Cardiac muscle cell (in vitro differentiated cells and primary cell): ENCODE measurements around the gene FRMD3. TPM values are rescaled to one million over a fixed set of nuclear protein-coding genes. Genes with fewer than 3 reads are reported as not detected.

ENCODE experiments used
- DNase-seq, 2 donors: peaks; one replicate each; pipeline versions ENCODE4 v3.0.0 to v3.0.0-alpha.2; 2010 to 2017; ENCODE audit warnings: low read depth in 1 of 2, low spot score in 1 of 2
- H3K27ac ChIP-seq: fragments of 200-600 bp; sonication (generic); 2 replicates; pipeline ENCODE4 v1.5.1; 2016
- H3K27me3 ChIP-seq: fragments of 200-600 bp; sonication (generic); 2 replicates; pipeline ENCODE4 v1.6.0; 2016; ENCODE audit warnings: control low read depth
- H3K36me3 ChIP-seq: fragments of 200-600 bp; sonication (generic); 2 replicates; pipeline ENCODE4 v1.5.1; 2016; ENCODE audit warnings: control low read depth
- H3K4me1 ChIP-seq: fragments of 200-600 bp; sonication (generic); 2 replicates; pipeline ENCODE4 v1.8.1; 2017; ENCODE audit warnings: low read depth, mild to moderate bottlenecking, mixed run types
- H3K4me3 ChIP-seq: fragments of 200-600 bp; sonication (generic); 2 replicates; pipeline ENCODE4 v1.5.1; 2016; ENCODE audit warnings: mild to moderate bottlenecking
- H3K9me3 ChIP-seq: fragments of 200-600 bp; sonication (generic); 2 replicates; pipeline ENCODE4 v1.5.1; 2017; ENCODE audit warnings: low read depth, mild to moderate bottlenecking, control low read depth
- polyA plus RNA-seq: library from polyadenylated mRNA; unstranded; fragments of >200 nt; fragmentation: Nextera tagmentation; extraction: Ambion mirVana; gene quantifications from 2 replicates; pipeline ENCODE4 v1.2.1, GENCODE V29; 2016
- total RNA-seq: library from RNA; depleted of rRNA; stranded (reverse); fragments of >200 nt; gene quantifications from 2 replicates; pipeline ENCODE4 v1.2.3, GENCODE V29; 2016
- TF ChIP-seq, protein P1 (sequence below): IDR thresholded peaks from 2 replicates; pipeline ENCODE4 v1.5.1; 2012; ENCODE audit warnings: low read depth, mild to moderate bottlenecking, low read length

The FRMD3 gene
- total and polyA plus RNA-seq, 2 experiments from 2014 or later = 61.5 to 66.4 TPM

DNA sequence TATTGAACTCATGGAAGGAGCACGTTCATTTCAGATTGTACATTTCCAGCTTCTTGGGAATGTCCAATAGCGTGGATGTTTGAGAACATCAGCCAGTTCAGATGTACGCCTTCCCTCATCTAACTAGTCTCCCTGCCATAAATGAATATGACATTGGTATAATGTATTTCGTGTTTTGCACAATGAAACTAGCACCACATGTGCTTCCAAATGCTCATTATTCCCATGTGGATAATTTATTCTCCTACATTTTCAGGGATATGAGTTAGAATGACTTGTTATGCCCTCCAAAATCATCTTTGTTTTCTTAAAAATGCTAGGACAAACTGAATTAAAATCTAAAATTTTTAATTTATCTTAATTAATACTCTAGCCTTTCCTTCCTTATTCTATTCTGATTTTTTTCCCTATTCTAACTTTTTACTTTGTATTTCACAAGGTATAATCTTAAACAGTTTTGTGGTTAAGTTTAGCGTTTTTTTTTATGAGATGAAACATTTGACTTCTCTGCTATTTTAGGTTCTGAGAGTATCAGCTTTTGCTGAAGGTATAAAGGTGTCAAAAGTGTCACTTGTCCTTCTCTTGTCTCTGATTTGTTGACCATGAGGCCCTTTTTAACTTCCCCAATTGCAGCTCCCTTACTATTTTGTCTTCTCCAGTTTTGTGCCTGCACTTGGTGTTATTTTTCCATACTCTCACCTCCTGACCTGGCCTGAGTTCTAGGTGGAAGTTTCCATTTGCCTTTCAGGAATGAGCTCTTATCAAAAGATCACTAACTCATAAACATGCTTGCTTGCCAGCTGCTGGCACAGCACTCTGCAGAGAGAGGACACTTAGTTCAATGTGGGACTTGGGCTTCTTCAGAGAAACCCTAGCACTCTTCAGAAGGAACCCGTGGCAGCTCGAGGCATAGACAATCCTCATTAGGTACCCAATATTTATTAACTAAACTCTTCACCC lies 106.8 kb downstream of the FRMD3 start:
- Histone ChIP-seq H3K27ac (no peak overlapping the region), H3K36me3 (no peaks in the 10 kb centered on the region), H3K9me3 (no peaks in the 10 kb centered on the region), H3K4me1 (peaks cover 6% of the 10 kb centered on the region), H3K4me3 (no peak overlapping the region), H3K27me3 (no peaks in the 10 kb centered on the region)
- TF ChIP-seq, protein P1, sequence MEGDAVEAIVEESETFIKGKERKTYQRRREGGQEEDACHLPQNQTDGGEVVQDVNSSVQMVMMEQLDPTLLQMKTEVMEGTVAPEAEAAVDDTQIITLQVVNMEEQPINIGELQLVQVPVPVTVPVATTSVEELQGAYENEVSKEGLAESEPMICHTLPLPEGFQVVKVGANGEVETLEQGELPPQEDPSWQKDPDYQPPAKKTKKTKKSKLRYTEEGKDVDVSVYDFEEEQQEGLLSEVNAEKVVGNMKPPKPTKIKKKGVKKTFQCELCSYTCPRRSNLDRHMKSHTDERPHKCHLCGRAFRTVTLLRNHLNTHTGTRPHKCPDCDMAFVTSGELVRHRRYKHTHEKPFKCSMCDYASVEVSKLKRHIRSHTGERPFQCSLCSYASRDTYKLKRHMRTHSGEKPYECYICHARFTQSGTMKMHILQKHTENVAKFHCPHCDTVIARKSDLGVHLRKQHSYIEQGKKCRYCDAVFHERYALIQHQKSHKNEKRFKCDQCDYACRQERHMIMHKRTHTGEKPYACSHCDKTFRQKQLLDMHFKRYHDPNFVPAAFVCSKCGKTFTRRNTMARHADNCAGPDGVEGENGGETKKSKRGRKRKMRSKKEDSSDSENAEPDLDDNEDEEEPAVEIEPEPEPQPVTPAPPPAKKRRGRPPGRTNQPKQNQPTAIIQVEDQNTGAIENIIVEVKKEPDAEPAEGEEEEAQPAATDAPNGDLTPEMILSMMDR = no peak
- DNase-seq = no peak

DNA sequence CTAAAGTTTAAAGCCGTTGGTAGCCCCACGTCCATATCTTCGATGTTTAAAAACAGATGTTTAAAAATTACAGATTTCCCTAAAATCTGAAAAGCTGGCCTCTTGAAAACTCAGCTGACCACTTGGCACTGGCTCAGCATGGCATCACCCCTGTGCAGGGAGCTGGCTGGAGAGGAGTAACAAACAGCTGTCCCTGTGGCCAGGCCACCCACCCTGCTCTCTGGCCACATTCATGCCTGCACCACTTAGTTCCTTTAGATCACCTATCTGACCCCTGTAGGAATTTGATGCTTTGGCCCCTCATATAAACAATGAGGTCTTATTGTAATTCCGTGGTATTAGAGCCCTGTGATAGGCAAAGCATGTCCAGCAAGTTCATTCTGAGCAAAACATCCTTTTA lies 107.5 kb downstream of the FRMD3 start:
- DNase-seq = no peak
- peaks cover 6% of the 10 kb centered on the region for H3K4me1 ChIP-seq

DNA sequence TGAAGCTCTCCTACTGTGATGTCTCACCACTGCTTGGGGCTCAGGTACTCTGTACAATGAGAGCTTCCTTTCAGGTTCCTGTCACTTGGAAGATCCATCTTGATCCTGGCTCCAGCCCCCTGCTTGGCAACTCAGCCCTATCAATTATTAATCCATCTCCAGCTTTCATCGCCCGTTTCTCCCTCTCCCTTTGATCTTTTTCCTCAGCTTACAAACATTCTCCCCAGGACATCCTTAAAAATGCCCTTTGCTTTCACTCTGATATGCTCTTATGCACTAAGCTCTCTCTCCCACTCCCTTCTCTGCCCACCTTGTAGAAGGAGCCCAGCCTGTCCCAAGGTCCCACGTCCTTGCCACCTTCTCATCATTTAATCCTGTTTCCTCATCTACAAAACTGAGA lies 109.0 kb downstream of the FRMD3 start:
- Histone ChIP-seq H3K36me3 (no peaks in the 10 kb centered on the region), H3K4me1 (peaks cover 6% of the 10 kb centered on the region), H3K27ac (no peak overlapping the region), H3K9me3 (no peaks in the 10 kb centered on the region), H3K27me3 (no peaks in the 10 kb centered on the region), H3K4me3 (no peak overlapping the region)
- TF ChIP-seq, protein P1 = no peak
- no peak for DNase-seq

More for the DNA sequence above, 107.5 kb downstream of the FRMD3 start:
- no peaks in the 10 kb centered on the region for H3K27me3 ChIP-seq
- no peaks in the 10 kb centered on the region for H3K9me3 ChIP-seq
- TF ChIP-seq, protein P1 = no peak
- H3K27ac ChIP-seq = no peak overlapping the region
- no peaks in the 10 kb centered on the region for H3K36me3 ChIP-seq
- no peak overlapping the region for H3K4me3 ChIP-seq

DNA sequence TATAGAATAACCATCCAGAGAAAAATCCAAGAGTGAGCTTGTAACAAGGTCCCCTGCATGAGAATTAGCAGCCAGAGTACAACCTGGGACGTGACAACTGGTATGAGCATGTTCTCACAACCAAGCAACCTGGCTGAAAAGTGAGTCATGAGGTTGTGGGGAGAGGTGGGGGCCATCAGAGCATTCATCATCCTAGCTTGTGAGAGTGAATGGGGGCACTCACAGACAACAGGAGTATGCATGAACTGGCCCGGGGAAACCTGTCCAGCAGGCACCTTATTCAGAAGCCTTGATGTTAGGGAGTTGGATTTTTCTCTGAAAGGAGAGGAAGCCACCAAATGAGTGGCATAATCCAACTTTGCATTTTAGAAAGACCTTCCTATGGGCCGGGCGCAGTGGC lies 113.0 kb downstream of the FRMD3 start:
- Histone ChIP-seq H3K36me3 (no peaks in the 10 kb centered on the region), H3K4me1 (no peaks in the 10 kb centered on the region), H3K27ac (no peak overlapping the region), H3K27me3 (no peaks in the 10 kb centered on the region), H3K4me3 (no peak overlapping the region), H3K9me3 (no peaks in the 10 kb centered on the region)
- DNase-seq = no peak
- TF ChIP-seq, protein P1 = no peak

DNA sequence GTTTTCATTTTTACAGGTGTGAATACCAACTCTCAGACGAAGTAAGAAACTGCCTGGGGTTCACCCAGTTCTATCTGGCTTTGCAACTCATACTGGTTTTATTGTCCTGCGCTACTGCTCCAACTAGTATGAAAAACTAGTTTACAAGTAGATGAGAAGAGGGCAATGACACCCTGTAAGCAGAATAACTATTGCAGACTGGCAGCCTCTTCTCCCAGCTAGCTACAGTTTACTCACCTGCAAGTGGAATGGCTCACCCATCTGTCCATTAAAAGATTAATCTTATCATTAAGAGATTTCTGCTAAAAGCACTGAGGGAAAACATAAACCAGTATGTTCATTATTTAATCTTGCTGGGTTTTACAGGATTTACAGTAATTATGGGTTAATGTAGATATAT lies 113.4 kb downstream of the FRMD3 start:
- no peaks in the 10 kb centered on the region for H3K27me3 ChIP-seq
- no peaks in the 10 kb centered on the region for H3K4me1 ChIP-seq
- no peak overlapping the region for H3K4me3 ChIP-seq
- no peaks in the 10 kb centered on the region for H3K9me3 ChIP-seq
- H3K27ac ChIP-seq = no peak overlapping the region
- no peaks in the 10 kb centered on the region for H3K36me3 ChIP-seq
- TF ChIP-seq, protein P1 = no peak
- no peak for DNase-seq
